T1000 (cell line): Measurements from ENCODE around the gene GAL3ST1.
"Not testable (repeated sequence)": the region's sequence is repeated elsewhere in the genome, so short reads cannot be mapped to it uniquely, and the experiment has no call there.

Source experiments
- DNase-seq: peaks from one replicate; lab custom pipeline; 2025; ENCODE audit warnings: mixed read lengths; lab: John Stamatoyannopoulos, UW

The GAL3ST1 gene

GRCh38 chr22:30564045-30564760, 10.3 kb downstream of the GAL3ST1 start:
- DNase-seq = no peak

GRCh38 chr22:30562366-30562765, 12.1 kb downstream of the GAL3ST1 start:
- no peak for DNase-seq

GRCh38 chr22:30561402-30562189, 12.9 kb downstream of the GAL3ST1 start:
- DNase-seq = no peak

GRCh38 chr22:30560643-30561202, 13.7 kb downstream of the GAL3ST1 start:
- not testable (repeated sequence) for DNase-seq

GRCh38 chr22:30559889-30560288, 14.6 kb downstream of the GAL3ST1 start:
- no peak for DNase-seq

- no peak for DNase-seq
Observed at GRCh38 chr22:30557243-30557642, 17.2 kb downstream of the GAL3ST1 start.

- DNase-seq = no peak
Observed at GRCh38 chr22:30556388-30556787, 18.1 kb downstream of the GAL3ST1 start.

- no peak for DNase-seq
Observed at GRCh38 chr22:30555282-30556210, 18.9 kb downstream of the GAL3ST1 start.

GRCh38 chr22:30553971-30554370, 20.5 kb downstream of the GAL3ST1 start:
- DNase-seq = no peak

GRCh38 chr22:30552719-30553118, 21.7 kb downstream of the GAL3ST1 start:
- no peak for DNase-seq

- DNase-seq = not testable (repeated sequence)
Observed at GRCh38 chr22:30551813-30552212, 22.7 kb downstream of the GAL3ST1 start.

GRCh38 chr22:30547188-30547587, 27.3 kb downstream of the GAL3ST1 start:
- DNase-seq = no peak

GRCh38 chr22:30546616-30547015, 27.8 kb downstream of the GAL3ST1 start, which contains the start of gene SEC14L6:
Gene SEC14L6, minus strand, starts transcription at chr22:30546741. Its CDS starts 59 bp downstream, at chr22:30546682.
- DNase-seq = no peak

GRCh38 chr22:30542811-30543188, 31.7 kb downstream of the GAL3ST1 start:
- DNase-seq = no peak

GRCh38 chr22:30541961-30542810, 32.3 kb downstream of the GAL3ST1 start:
- no peak for DNase-seq

- DNase-seq = not testable (repeated sequence)
Observed at GRCh38 chr22:30541511-30541910, 33.0 kb downstream of the GAL3ST1 start.

- DNase-seq = no peak
Observed at GRCh38 chr22:30539368-30539767, 35.1 kb downstream of the GAL3ST1 start.

- no peak for DNase-seq
Observed at GRCh38 chr22:30538280-30538679, 36.2 kb downstream of the GAL3ST1 start.

- DNase-seq = no peak
Observed at GRCh38 chr22:30537083-30537731, 37.3 kb downstream of the GAL3ST1 start.

- no peak for DNase-seq
Observed at GRCh38 chr22:30535182-30535581, 39.3 kb downstream of the GAL3ST1 start.
